Activated CD4-positive, alpha-beta T cell treated with anti-CD3 and anti-CD28 coated beads, Interleukin-2, amount 10 ng/mL, durations not matched to agents 7 days and 5 days (primary cell): ENCODE results near the gene ACSF2. TPM values are rescaled to one million over a fixed set of nuclear protein-coding genes. Genes with fewer than 3 reads are reported as not detected.

Source experiments
- CTCF ChIA-PET: fragments of 350-600 bp; sonication (Branson Sonifier 250); formaldehyde crosslinking; loops from one replicate; lab custom pipeline; 2021; ENCODE audit warnings: antibody characterized with exemption; lab: Charles Lee
- POLR2A ChIA-PET: fragments of 350-600 bp; sonication (Branson Sonifier 250); formaldehyde crosslinking; loops from one replicate; lab custom pipeline; 2021; ENCODE audit warnings: antibody characterized with exemption; lab: Charles Lee
- DNase-seq: peaks from one replicate; pipeline ENCODE4 v3.0.0-alpha.2; 2020
- H3K27ac Mint-ChIP-seq: one replicate; pipeline ENCODE4 v1.8.0; 2021; ENCODE audit warnings: mild to moderate bottlenecking, moderate library complexity, mixed read lengths
- H3K27me3 Mint-ChIP-seq: one replicate; pipeline ENCODE4 v1.8.0; 2021; ENCODE audit warnings: mixed read lengths
- H3K36me3 Mint-ChIP-seq: one replicate; pipeline ENCODE4 v1.8.0; 2021; ENCODE audit warnings: low read depth, mixed read lengths
- H3K4me1 Mint-ChIP-seq: one replicate; pipeline ENCODE4 v1.8.0; 2021; ENCODE audit warnings: mixed read lengths
- H3K4me3 Mint-ChIP-seq: one replicate; pipeline ENCODE4 v1.8.0; 2021; ENCODE audit warnings: mild to moderate bottlenecking, moderate library complexity, mixed read lengths
- H3K9me3 Mint-ChIP-seq: one replicate; pipeline ENCODE4 v1.8.0; 2021; ENCODE audit warnings: mixed read lengths
- total RNA-seq, 2 experiments: library from RNA; stranded (reverse); gene quantifications; one replicate each; pipeline ENCODE4 v1.2.3, GENCODE V29; 2021

Gene ACSF2
- total RNA-seq, 2 experiments from 2014 or later: 24.5 to 31.4 TPM

DNA sequence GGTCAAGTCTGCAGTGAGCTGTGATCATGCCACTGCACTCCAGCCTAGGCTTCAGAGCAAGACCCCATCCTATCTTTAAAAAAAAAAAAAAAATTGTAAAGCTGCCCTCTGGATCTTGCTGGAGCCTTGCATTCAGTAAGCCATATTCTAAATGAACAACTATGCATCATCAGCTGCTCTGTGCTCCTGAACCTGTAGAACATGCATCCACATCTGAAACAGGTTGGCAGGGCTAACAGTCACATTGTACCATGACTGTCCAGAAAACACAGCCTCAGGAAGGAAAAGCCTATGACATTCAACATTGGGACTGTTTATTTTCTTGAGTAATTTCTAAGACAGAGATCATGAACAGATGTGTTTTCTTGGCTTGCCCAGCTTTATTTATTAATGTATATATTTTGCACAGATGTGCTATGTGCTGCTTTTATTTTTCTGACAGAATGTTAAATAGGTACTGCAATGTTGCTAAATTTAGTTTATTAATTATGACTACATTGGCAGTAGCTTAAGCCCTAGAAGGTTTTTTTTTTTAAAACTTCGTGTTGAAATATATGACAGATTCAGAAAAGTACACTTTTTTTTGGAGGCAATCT is 19.8 kb downstream of the ACSF2 start:
- POLR2A ChIA-PET: no interaction called here
- CTCF ChIA-PET: interaction anchor here (0.6 to 1.1 kb wide), 4 partner anchors 19 to 401 kb away, joined by 3 to 5 read pairs (median 4); no protein-coding TSS in a partner anchor
- Mint-ChIP-seq H3K36me3 (no peaks in the 10 kb centered on the region), H3K4me3 (no peak overlapping the region), H3K27ac (no peak overlapping the region), H3K4me1 (no peaks in the 10 kb centered on the region), H3K27me3 (no peaks in the 10 kb centered on the region), H3K9me3 (no peaks in the 10 kb centered on the region)
- DNase-seq: no peak

DNA sequence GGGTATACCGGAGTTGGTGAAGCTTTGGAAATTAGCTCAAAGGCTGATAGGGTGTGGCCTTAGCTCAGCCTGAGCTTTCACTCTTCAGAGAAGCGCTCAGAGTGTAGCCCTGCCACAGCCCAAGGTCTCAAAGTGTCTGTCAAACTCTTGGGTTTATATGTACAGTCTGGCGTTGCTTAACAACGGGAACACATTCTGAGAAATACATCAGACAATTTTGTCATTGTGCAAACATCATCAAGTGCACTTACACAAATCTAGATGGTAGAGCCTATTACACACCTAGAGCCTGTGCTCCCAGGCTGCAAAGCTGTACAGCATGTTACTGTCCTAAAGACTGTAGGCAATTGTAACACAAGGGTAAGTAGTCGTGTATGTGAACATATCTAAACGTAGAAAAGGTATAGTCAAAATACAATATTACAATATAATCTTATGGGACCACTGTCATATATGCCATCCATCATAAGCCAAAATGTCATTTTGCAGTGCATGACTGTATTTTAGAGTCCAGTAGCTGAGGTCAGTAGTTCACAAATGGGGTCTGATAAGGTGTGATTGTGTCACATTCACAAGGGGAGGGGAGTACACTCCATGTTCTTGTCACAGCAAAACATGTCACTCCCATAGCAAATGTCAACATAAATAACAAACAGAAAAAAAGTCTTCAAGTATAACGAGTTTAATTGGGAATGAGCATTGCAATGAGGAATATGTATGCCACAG is 22.0 kb downstream of the ACSF2 start:
- DNase-seq: no peak
- Mint-ChIP-seq H3K4me1 (peaks cover 7% of the 10 kb centered on the region), H3K4me3 (no peak overlapping the region), H3K36me3 (no peaks in the 10 kb centered on the region), H3K27me3 (no peaks in the 10 kb centered on the region), H3K27ac (no peak overlapping the region), H3K9me3 (no peaks in the 10 kb centered on the region)
- CTCF ChIA-PET: interaction anchor here (0.8 to 1.6 kb wide), 2 partner anchors 14 to 51 kb away, joined by 3 to 5 read pairs; partner anchors contain the start of gene LRRC59
- POLR2A ChIA-PET: no interaction called here

DNA sequence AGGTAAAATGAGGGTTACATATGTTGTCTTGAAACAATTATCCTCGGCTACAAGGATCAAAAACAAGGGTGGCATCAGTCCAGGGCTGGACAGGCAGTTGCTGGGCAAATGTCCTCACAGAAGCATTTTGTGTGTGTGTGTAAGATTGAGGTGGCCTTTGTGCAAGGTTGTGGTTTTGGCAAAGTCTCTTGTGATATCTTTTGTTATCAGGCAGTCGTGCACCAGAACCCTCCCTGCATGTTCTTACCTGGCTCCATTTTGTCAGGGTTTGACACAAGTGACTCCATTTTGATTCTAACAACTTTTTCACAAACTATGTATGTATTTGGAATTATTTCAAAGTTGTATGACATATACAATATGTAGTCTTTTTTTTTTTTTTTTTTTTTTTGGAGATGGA is 22.6 kb downstream of the ACSF2 start:
- H3K27ac Mint-ChIP-seq: no peak overlapping the region
- no peaks in the 10 kb centered on the region for H3K36me3 Mint-ChIP-seq
- no peaks in the 10 kb centered on the region for H3K9me3 Mint-ChIP-seq
- POLR2A ChIA-PET: no interaction called here
- DNase-seq: no peak
- CTCF ChIA-PET: no interaction called here
- H3K4me1 Mint-ChIP-seq: peaks cover 7% of the 10 kb centered on the region
- no peak overlapping the region for H3K4me3 Mint-ChIP-seq
- H3K27me3 Mint-ChIP-seq: no peaks in the 10 kb centered on the region

DNA sequence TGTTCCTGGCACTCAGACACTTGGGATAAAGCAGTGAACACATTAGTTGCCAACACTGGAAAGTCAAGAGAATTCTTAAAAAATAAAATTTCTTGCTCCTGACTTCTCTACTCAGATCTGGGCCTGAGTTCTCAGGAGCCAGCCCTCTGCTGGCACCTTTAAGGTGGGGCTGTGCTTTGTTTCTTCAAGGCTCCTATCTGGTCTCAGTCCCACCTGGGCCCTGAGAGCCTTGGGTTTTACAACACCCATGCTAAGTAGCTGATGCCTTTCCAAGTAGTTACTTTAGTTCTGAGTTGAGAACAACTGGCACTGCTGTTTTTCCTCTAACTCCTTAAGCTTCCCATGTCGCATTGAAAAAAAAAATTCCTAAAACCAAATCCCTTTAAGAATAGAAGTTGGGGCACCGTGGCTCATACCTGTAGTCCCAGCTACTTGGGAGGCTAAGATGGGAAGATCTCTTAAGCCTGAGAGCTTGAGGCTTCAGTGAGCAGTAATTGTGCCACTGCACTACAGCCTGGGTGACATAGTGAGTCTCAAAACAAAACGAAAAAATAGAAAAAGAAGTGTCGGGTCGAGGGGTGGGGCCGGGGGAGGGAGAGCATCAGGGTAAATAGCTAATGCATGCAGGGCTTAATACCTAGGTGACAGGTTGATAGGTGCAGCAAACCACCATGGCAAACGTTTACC is 26.1 kb downstream of the ACSF2 start:
- H3K36me3 Mint-ChIP-seq: no peaks in the 10 kb centered on the region
- no peak for DNase-seq
- no peaks in the 10 kb centered on the region for H3K27me3 Mint-ChIP-seq
- H3K4me3 Mint-ChIP-seq: no peak overlapping the region
- H3K4me1 Mint-ChIP-seq: peaks cover 7% of the 10 kb centered on the region
- H3K9me3 Mint-ChIP-seq: no peaks in the 10 kb centered on the region
- CTCF ChIA-PET: no interaction called here
- POLR2A ChIA-PET: no interaction called here
- H3K27ac Mint-ChIP-seq: no peak overlapping the region

DNA sequence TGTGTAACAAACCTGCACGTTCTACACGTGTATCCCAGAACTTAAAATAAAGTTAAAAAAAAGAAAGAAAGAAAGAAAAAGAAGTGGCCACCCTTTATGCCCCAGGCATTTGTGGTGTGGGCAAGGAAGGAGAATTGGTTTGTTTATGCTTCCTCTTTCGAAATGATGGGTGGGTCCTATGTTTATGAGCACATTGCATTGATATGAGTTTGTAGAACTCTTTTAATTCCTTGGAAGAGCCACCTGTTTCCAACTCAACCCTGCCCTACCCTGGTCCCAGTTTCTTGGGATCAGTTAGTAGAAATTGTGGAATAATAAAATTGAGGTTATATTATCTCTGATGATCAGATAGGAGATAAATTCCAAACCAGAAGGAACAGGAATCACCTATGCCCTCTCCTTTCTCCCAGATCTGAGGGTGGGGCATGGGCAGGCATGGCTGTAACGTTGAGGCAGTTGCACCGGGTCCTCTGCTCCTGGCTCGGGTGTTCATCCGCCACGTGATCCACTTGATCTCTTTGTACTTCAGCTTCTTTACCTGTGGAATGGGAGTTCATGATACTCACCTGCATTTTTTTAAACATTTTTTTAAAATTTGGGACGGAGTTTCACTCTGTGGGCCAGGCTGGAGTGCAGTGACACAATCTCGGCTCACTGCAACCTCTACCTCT is 26.7 kb downstream of the ACSF2 start:
- H3K27me3 Mint-ChIP-seq: no peaks in the 10 kb centered on the region
- ChIA-PET CTCF (interaction anchor here (1.2 kb wide), 1 partner anchor 9 kb away, joined by 3 read pairs; no protein-coding TSS in a partner anchor), POLR2A (no interaction called here)
- H3K9me3 Mint-ChIP-seq: no peaks in the 10 kb centered on the region
- peaks cover 7% of the 10 kb centered on the region for H3K4me1 Mint-ChIP-seq
- H3K36me3 Mint-ChIP-seq: no peaks in the 10 kb centered on the region
- DNase-seq: no peak
- H3K4me3 Mint-ChIP-seq: no peak overlapping the region
- H3K27ac Mint-ChIP-seq: no peak overlapping the region

DNA sequence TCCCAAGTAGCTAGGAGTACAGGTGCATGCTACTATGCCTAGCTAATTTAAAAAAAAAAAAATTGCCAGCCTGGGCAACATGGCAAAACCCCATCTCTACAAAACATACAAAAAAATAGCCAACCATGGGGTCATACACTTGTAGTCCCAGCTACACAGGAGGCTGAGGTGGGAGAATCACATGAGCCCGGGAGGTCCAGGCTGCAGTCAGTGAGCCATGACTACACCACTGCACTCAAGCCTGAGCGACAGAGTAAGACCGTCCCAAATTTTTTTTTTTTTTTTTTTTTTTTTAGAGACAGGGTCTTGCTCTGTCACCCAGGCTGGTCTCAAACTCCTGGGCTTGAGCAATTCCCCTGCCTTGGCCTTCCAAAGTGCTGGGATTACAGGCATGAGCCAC is 27.9 kb downstream of the ACSF2 start:
- Mint-ChIP-seq H3K27me3 (no peaks in the 10 kb centered on the region), H3K36me3 (no peaks in the 10 kb centered on the region), H3K4me1 (peaks cover 7% of the 10 kb centered on the region), H3K9me3 (no peaks in the 10 kb centered on the region), H3K27ac (no peak overlapping the region), H3K4me3 (no peak overlapping the region)
- ChIA-PET POLR2A (no interaction called here), CTCF (interaction anchor here (1.2 kb wide), 1 partner anchor 10 kb away, joined by 3 read pairs; no protein-coding TSS in a partner anchor)
- DNase-seq: no peak

DNA sequence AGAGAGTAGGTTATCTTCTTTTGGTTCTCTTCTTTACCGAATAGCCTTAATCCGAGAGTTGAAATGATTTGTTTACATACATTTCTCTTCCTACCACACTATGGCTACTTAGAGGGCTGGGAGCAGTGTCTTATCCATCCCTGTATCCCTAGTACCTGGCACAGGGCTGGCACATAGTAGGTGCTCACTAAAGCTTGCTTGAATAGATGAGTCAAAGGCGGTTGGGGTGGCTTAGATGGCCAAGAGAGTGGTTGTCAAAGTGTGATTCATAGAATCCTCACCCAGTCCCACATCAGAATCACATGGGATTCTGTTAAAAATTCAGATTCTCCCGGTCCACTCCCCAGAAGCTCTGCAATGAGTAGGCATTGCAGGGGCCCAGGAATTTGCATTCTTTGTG is 31.6 kb downstream of the ACSF2 start:
- ChIA-PET POLR2A (no interaction called here), CTCF (interaction anchor here (0.7 to 1.4 kb wide), 3 partner anchors 10 to 116 kb away, joined by 3 to 6 read pairs (median 3); partner anchors contain the start of gene LRRC59)
- Mint-ChIP-seq H3K36me3 (no peaks in the 10 kb centered on the region), H3K27me3 (no peaks in the 10 kb centered on the region), H3K9me3 (no peaks in the 10 kb centered on the region), H3K27ac (no peak overlapping the region), H3K4me3 (no peak overlapping the region), H3K4me1 (peaks cover 1% of the 10 kb centered on the region)
- DNase-seq: no peak

DNA sequence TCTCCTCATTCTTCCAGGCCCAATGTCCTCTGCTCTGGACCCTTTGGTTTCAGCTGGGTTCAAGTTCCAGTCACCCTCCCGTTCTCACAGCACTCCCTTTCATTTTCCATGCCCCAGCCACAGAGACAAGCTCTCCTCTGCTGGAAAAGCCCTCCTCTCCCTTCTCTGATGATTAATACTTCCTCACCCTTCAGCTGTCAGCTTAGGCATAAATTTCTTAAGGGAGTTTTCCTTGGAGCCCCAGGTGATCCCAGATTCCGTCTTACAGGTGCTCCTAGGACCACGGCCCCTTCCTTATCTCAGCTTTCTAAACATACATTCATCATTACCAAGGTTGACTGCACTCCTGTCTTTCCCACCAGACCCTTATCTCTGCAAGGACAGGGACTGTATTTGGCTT is 32.3 kb downstream of the ACSF2 start:
- H3K4me1 Mint-ChIP-seq: no peaks in the 10 kb centered on the region
- no peaks in the 10 kb centered on the region for H3K9me3 Mint-ChIP-seq
- POLR2A ChIA-PET: no interaction called here
- CTCF ChIA-PET: interaction anchor here (1.0 kb wide), 1 partner anchor 61 kb away, joined by 3 read pairs; the partner anchor contains the start of gene LRRC59
- no peaks in the 10 kb centered on the region for H3K27me3 Mint-ChIP-seq
- no peaks in the 10 kb centered on the region for H3K36me3 Mint-ChIP-seq
- no peak overlapping the region for H3K27ac Mint-ChIP-seq
- no peak for DNase-seq
- no peak overlapping the region for H3K4me3 Mint-ChIP-seq

DNA sequence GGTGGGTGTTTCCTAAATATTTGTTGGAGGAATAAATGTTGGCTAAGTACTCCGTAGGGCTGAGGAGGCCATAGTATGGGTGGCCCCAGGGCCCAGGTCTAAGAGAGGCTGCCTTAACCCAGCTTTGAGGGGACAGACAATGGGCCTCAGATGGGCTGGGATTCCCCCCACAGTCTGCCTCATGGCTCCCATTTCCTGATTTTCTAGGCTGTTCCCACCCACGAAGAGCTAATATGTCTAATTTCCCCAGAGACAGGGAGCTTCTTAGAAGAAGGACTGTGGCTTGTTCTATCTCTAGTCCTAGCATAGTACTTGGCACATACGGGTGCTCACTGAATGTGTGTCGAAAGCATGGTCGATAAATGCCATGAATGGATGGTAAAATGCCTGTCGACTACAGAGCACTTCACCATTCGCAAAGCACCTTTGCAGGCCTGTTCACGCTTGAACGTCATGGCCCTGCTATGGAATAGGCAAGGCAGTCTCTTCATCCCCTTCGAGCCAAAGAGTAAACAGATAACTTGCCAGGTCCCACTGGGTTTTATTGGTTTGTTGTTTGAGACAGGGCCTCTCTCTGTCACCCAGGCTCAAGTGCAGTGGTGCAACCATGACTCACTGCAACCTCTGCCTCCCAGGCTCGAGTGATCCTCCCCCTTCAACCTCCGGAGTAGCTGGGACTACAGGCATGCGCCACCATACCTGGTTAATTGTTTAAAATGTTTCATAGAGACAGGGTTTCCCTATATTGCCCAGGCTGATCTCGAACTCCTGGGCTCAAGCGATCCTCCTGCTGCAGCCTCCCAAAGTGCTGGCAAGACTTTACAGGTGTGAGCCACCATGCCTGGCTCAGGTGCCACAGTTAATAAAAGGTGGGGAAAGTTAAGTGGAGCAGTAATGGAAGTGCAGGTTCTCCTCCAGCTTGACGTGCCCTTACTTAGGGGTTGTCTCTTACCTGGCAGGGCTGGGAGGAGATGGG is 33.0 kb downstream of the ACSF2 start:
- Mint-ChIP-seq H3K4me1 (no peaks in the 10 kb centered on the region), H3K9me3 (no peaks in the 10 kb centered on the region), H3K27me3 (no peaks in the 10 kb centered on the region), H3K27ac (peak overlapping the region; percentile 19), H3K36me3 (no peaks in the 10 kb centered on the region), H3K4me3 (no peak overlapping the region)
- CTCF ChIA-PET: interaction anchor here (1.0 to 1.7 kb wide), 3 partner anchors 26 to 62 kb away, joined by 3 to 4 read pairs (median 3); partner anchors contain the start of gene LRRC59
- POLR2A ChIA-PET: no interaction called here
- no peak for DNase-seq

DNA sequence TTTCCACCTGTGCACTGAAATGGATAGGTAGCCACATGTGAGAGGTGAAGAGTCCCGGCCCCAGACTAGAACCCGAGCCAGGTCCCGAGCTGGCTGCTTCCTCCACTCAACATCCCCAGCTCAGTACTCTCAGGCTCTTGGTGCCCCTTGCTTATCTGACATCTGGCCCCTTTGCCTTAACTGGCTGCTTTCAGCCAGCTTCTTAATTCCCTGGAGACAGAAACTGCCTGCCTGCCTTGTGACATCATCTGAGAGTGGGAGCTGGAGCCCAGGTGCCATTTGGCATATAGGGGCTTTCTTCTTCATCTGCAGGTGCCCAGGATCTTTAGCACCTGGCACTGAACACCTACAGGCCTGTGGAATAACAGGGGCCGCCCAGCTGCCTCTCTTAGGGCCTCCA is 33.7 kb downstream of the ACSF2 start:
- no peak for DNase-seq
- Mint-ChIP-seq H3K36me3 (no peaks in the 10 kb centered on the region), H3K4me3 (no peak overlapping the region), H3K9me3 (no peaks in the 10 kb centered on the region), H3K4me1 (no peaks in the 10 kb centered on the region), H3K27me3 (no peaks in the 10 kb centered on the region), H3K27ac (no peak overlapping the region)
- ChIA-PET POLR2A (no interaction called here), CTCF (interaction anchor here (1.4 to 1.7 kb wide), 2 partner anchors 27 to 63 kb away, joined by 3 to 4 read pairs; partner anchors contain the start of gene LRRC59)

DNA sequence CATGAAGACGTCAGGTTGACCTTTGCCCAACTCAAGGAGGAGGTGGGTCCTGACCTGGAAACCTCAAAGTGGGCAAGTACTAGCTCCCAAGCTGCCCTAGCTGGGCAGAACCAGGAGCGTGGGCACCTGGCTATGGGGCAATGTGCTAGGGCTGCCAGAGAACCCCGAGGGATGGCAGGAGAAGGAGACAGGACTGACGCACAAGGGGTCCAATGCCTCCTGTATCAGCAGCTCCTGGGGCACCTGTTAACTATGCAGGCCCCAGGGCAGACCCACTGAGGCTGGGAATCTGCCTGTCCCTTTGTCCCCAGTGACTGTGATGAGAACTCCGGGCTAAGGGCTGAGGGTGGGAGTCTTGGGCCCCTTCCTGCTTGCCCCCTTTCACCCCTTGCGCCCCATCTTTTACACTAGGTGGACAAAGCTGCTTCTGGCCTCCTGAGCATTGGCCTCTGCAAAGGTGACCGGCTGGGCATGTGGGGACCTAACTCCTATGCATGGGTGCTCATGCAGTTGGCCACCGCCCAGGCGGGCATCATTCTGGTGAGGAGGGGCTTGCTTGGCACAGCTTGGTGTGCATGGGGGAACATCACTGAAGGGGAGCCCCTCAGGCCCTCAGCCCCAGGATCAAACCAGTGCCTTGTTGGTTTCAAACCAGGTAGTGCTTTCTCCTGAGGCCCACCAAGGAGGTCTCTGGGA is 35.0 kb downstream of the ACSF2 start:
- H3K27me3 Mint-ChIP-seq: no peaks in the 10 kb centered on the region
- H3K4me3 Mint-ChIP-seq: no peak overlapping the region
- DNase-seq: no peak
- H3K9me3 Mint-ChIP-seq: no peaks in the 10 kb centered on the region
- H3K27ac Mint-ChIP-seq: no peak overlapping the region
- no peaks in the 10 kb centered on the region for H3K36me3 Mint-ChIP-seq
- peaks cover 4% of the 10 kb centered on the region for H3K4me1 Mint-ChIP-seq
- ChIA-PET CTCF (interaction anchor here (1.7 kb wide), 1 partner anchor 64 kb away, joined by 4 read pairs; the partner anchor contains the start of gene LRRC59), POLR2A (no interaction called here)
